ENCODE results near the gene CFB.
"Not testable (repeated sequence)": the region's sequence is repeated elsewhere in the genome, so short reads cannot be mapped to it uniquely, and the experiment has no call there.

The CFB gene

DNA sequence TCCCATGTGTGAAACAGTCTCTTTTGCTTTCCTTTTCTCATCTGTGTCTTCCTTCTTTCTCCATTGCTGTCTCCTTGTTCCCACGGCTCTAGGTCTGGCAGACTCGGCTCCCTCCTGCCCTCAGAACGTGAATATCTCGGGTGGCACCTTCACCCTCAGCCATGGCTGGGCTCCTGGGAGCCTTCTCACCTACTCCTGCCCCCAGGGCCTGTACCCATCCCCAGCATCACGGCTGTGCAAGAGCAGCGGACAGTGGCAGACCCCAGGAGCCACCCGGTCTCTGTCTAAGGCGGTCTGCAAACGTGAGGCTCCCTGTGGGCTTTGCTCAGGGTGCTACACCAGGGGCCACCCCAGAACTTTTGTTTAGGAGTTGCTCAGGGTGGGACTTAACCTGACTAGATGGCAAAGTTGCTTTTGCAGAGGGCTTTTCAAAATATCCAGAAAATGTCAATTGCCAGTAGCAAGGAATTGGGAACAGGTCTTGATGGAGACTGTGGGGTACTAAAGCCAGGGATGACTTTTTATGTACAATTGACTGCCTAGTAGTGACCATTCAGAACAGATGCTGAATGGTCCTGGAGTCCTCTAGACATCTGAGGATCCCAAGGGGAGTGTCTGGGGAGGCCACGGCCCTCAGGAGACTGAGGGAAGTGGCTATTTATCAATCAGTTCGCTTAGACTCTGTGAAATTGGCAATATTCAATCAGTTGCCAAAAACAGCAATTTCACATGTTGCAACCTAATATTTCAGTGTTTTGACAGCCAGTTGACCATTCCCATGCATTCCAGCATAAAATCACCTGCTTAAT lies 17.8 kb upstream of the CFB start:
- Histone ChIP-seq H3K79me2 (ENCODE audit: insufficient read depth, low read length) (no peaks in the 10 kb centered on the region), H3K36me3 (ENCODE audit: insufficient read depth, low read length) (no peaks in the 10 kb centered on the region), H2AFZ (ENCODE audit: low read length) (no peak overlapping the region), H3K4me3 (ENCODE audit: low read length, poor library complexity, severe bottlenecking) (no peak overlapping the region), H3F3A (ENCODE audit: low read depth) (no peaks in the 10 kb centered on the region), H3K4me1 (ENCODE audit: insufficient read depth, low read length, poor library complexity, severe bottlenecking) (no peaks in the 10 kb centered on the region), H3K27me3 (ENCODE audit: insufficient read depth, low read length, poor library complexity, severe bottlenecking) (no peaks in the 10 kb centered on the region), H3K4me2 (ENCODE audit: low read depth, low read length, poor library complexity, severe bottlenecking) (no peak overlapping the region), H3K9ac (ENCODE audit: low read depth, low read length, poor library complexity, severe bottlenecking) (no peak overlapping the region), H4K20me1 (ENCODE audit: insufficient read depth, low read length, poor library complexity, severe bottlenecking) (no peaks in the 10 kb centered on the region), H3K9me2 (replicated peaks; ENCODE audit: low read depth, low read length) (no peaks in the 10 kb centered on the region), H3K9me3 (ENCODE audit: insufficient read depth, low read depth, low read length) (no peaks in the 10 kb centered on the region)
- TF ChIP-seq EZH2phosphoT487 (IDR thresholded peaks at IDR 0.05; ENCODE audit: borderline replicate concordance) (no peak), CTCF (conservative IDR thresholded peaks at IDR 0.05; ENCODE audit: low read length) (no peak)

DNA sequence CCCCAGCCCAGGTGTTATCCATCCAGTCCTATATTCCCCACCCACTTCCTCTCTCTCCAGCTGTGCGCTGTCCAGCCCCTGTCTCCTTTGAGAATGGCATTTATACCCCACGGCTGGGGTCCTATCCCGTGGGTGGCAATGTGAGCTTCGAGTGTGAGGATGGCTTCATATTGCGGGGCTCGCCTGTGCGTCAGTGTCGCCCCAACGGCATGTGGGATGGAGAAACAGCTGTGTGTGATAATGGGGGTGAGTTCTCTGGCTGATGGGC lies 17.3 kb upstream of the CFB start:
- no peaks in the 10 kb centered on the region for H4K20me1 ChIP-seq (ENCODE audit: insufficient read depth, low read length, poor library complexity, severe bottlenecking)
- TF ChIP-seq CTCF (conservative IDR thresholded peaks at IDR 0.05; ENCODE audit: low read length) (no peak), EZH2phosphoT487 (IDR thresholded peaks at IDR 0.05; ENCODE audit: borderline replicate concordance) (no peak)
- H3K4me1 ChIP-seq (ENCODE audit: insufficient read depth, low read length, poor library complexity, severe bottlenecking): no peaks in the 10 kb centered on the region
- H3K9me3 ChIP-seq (ENCODE audit: insufficient read depth, low read depth, low read length): no peaks in the 10 kb centered on the region
- no peaks in the 10 kb centered on the region for H3K79me2 ChIP-seq (ENCODE audit: insufficient read depth, low read length)
- H3K9me2 ChIP-seq (replicated peaks; ENCODE audit: low read depth, low read length): no peaks in the 10 kb centered on the region
- H3K9ac ChIP-seq (ENCODE audit: low read depth, low read length, poor library complexity, severe bottlenecking): no peak overlapping the region
- H3F3A ChIP-seq (ENCODE audit: low read depth): no peaks in the 10 kb centered on the region
- no peak overlapping the region for H2AFZ ChIP-seq (ENCODE audit: low read length)
- no peak overlapping the region for H3K4me3 ChIP-seq (ENCODE audit: low read length, poor library complexity, severe bottlenecking)
- H3K36me3 ChIP-seq (ENCODE audit: insufficient read depth, low read length): no peaks in the 10 kb centered on the region
- no peak overlapping the region for H3K4me2 ChIP-seq (ENCODE audit: low read depth, low read length, poor library complexity, severe bottlenecking)
- H3K27me3 ChIP-seq (ENCODE audit: insufficient read depth, low read length, poor library complexity, severe bottlenecking): no peaks in the 10 kb centered on the region

- Histone ChIP-seq H3K79me2 (ENCODE audit: insufficient read depth, low read length) (no peaks in the 10 kb centered on the region), H4K20me1 (ENCODE audit: insufficient read depth, low read length, poor library complexity, severe bottlenecking) (no peaks in the 10 kb centered on the region), H3F3A (ENCODE audit: low read depth) (no peaks in the 10 kb centered on the region), H3K36me3 (ENCODE audit: insufficient read depth, low read length) (no peaks in the 10 kb centered on the region), H3K27me3 (ENCODE audit: insufficient read depth, low read length, poor library complexity, severe bottlenecking) (no peaks in the 10 kb centered on the region), H3K4me3 (ENCODE audit: low read length, poor library complexity, severe bottlenecking) (no peak overlapping the region), H3K9me3 (ENCODE audit: insufficient read depth, low read depth, low read length) (no peaks in the 10 kb centered on the region), H2AFZ (ENCODE audit: low read length) (no peak overlapping the region), H3K4me2 (ENCODE audit: low read depth, low read length, poor library complexity, severe bottlenecking) (no peak overlapping the region), H3K9ac (ENCODE audit: low read depth, low read length, poor library complexity, severe bottlenecking) (no peak overlapping the region), H3K9me2 (replicated peaks; ENCODE audit: low read depth, low read length) (no peaks in the 10 kb centered on the region), H3K4me1 (ENCODE audit: insufficient read depth, low read length, poor library complexity, severe bottlenecking) (no peaks in the 10 kb centered on the region)
- no peak for TF ChIP-seq EZH2phosphoT487 (IDR thresholded peaks at IDR 0.05; ENCODE audit: borderline replicate concordance)
- no peak for TF ChIP-seq CTCF (conservative IDR thresholded peaks at IDR 0.05; ENCODE audit: low read length)
These were observed 14.9 kb upstream of the CFB start for GRCh38 chr6:31930962-31931361.

DNA sequence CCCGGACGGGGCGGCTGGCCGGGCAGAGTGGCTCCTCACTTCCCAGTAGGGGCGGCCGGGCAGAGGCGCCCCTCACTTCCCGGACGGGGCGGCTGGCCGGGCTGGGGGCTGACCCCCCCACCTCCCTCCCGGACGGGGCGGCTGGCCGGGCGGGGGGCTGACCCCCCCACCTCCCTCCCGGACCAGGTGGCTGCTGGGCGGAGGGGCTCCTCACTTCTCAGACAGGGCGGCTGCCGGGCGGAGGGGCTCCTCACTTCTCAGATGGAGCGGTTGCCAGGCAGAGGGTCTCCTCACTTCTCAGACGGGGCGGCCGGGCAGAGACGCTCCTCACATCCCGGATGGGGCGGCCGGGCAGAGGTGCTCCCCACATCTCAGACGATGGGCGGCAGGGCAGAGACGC lies 13.8 kb upstream of the CFB start:
- not testable (repeated sequence) for H3K9me2 ChIP-seq (replicated peaks; ENCODE audit: low read depth, low read length); H3K4me3 ChIP-seq (ENCODE audit: low read length, poor library complexity, severe bottlenecking); H3F3A ChIP-seq (ENCODE audit: low read depth); H3K9me3 ChIP-seq (ENCODE audit: insufficient read depth, low read depth, low read length); H3K4me1 ChIP-seq (ENCODE audit: insufficient read depth, low read length, poor library complexity, severe bottlenecking); H2AFZ ChIP-seq (ENCODE audit: low read length); H3K4me2 ChIP-seq (ENCODE audit: low read depth, low read length, poor library complexity, severe bottlenecking); H3K9ac ChIP-seq (ENCODE audit: low read depth, low read length, poor library complexity, severe bottlenecking); H3K27me3 ChIP-seq (ENCODE audit: insufficient read depth, low read length, poor library complexity, severe bottlenecking); H4K20me1 ChIP-seq (ENCODE audit: insufficient read depth, low read length, poor library complexity, severe bottlenecking); H3K36me3 ChIP-seq (ENCODE audit: insufficient read depth, low read length); H3K79me2 ChIP-seq (ENCODE audit: insufficient read depth, low read length)

All from Loucy (cell line).